HG03060 (cell line): Measurements from ENCODE around the gene BCL2.
A peak's percentile ranks its signal among the peaks of the same experiment; 100 is the strongest.
"Not testable (repeated sequence)": the region's sequence is repeated elsewhere in the genome, so short reads cannot be mapped to it uniquely, and the experiment has no call there.

ENCODE experiments used
- ATAC-seq: cut with Tn5 transposase; IDR thresholded peaks from one replicate; pipeline ENCODE4 v1.9.1; 2021; ENCODE audit warnings: low read depth, moderate number of reproducible peaks; ENCODE audit not compliant: unreplicated experiment

BCL2 gene

GRCh38 chr18:63237881-63238692 lies 81.5 kb downstream of the BCL2 start:
- ATAC-seq: no peak

DNA sequence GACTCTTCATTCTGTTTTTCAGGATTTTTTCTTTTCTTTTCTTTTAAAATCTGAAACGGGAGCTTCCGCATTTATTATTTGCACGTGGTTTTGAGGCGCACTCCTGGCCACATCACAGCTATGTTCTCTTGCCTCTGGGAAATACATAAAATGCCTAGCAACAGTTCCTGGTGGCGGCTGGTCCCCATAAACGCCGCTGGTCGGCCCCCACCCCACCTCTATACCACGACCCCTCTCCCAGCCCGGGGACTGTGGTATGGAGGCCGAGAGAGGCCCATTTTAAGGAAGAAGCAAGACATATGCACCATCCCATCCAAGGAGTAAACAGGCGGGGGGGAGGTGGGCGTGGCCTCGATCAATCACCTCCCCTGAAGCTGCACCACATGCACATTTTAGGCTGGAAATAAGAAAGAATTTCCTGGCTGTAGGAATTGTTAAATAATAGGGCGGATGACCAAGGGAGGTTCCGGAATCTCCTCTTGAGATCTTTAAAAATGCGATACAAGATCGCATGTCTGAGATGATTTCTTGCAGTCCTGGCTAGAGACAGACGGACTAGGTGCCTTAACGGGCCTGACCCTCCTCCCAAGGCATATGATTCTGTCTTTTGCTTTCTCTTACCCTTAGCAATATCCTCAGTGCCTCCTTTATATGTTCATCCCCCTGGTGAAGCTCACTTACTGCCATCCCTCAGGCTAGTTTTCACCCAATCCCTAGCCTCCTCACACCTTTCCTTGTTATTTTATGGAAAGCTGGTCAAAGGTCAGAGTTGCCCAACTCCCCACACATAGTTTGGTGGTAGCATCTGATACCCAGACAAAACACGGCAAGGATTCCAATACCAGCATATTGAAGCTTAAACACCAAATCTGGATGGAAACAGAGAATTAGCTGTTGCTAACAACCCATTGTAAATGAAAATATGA lies 82.4 kb downstream of the BCL2 start:
- no peak for ATAC-seq

DNA sequence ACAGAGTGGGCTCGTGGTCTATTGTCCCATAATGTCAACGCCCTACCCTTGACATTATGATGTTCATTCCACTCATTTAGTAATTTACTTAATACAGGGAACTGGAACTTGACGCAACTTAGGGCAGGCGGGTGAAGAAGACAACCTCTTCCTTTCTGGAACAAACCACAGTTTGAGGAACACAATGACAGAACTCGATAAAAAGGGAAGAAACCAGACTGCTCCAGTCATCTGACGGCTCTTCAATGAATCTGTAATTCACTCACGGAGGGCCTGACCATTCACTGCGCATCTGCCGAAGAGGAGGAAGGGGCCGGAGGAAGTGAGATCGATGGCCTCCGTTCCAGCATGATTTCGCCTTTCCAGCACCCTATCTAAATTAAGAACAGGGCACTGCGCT lies 83.2 kb downstream of the BCL2 start:
- ATAC-seq: no peak

GRCh38 chr18:63235920-63236319 lies 83.6 kb downstream of the BCL2 start:
- ATAC-seq: not testable (repeated sequence)

DNA sequence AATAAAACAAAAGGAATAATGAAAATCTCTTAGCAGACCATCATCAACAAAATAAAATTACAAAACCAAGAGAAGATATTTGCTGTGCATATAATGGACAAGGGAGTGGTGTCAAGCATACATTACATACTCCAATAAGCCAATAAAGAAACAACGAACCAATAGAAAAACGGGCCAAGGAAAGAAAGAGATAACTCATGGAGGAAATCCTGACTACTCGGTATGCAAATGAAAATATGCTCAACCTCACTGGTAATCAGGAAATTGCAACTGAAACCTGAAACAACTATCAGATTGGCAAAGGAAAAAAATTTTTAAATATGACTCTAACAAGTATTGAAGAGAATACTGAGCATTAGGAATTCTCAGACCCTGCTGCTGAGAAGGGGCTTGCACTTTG lies 84.7 kb downstream of the BCL2 start:
- no peak for ATAC-seq

- no peak for ATAC-seq
These were observed 85.1 kb downstream of the BCL2 start for GRCh38 chr18:63234432-63234831.

- no peak for ATAC-seq
These were observed 86.2 kb downstream of the BCL2 start for GRCh38 chr18:63233334-63233733.

DNA sequence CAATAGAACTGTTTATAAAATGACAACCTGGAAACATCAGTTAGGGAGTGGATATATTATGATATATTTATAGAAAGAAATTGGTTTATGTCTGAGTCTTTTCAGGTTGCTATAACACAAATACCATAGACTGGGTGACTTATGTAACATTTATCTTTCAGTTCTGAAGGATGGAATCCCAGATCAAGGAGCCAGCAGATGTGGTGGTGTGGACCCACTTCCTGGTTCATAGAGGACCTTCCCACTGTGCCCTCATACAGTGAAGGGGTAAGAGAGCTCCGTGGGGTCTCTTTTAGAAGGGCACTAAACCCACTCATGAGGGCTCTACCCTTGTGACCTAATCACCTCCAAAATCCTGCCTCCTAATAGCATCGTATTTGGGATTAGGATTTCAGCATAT lies 86.7 kb downstream of the BCL2 start:
- no peak for ATAC-seq

DNA sequence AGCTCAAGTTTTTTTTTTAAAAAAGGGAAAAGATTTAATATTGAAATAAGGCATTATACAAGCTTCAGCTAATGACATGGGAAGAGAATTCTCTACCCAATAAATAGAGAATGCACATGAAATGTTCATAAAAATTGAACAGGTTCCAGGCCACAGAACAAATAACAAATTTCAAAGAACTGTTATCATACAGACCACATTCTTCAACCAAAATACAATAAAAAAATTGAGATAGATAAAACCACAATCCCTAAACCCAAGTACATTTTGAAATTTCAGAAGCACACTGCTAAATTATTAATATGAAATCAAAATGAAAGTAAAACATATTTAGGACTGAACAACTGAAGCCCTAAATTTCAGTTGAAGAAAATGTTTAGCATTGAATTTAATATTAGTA lies 89.6 kb downstream of the BCL2 start:
- no peak for ATAC-seq

GRCh38 chr18:63225434-63225833 lies 94.1 kb downstream of the BCL2 start:
- no peak for ATAC-seq

DNA sequence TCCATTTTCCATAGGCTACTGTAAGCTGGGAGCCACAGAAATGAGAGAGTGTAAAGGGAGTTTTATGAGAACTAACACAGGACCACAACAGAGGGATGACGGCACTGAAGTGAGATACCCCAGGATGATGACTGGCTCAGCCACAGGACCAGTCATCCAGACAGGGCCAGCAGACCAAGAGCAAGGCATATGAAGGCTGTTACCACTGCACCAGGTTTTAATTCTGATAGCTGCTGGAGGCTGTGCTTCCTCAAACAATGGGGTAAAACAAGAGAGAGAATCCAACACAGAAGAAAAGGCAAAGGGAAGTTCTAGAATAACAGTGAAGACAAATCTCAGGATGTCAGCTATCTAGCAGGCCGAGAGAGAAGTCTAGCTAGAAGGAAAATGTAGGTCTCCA lies 94.9 kb downstream of the BCL2 start:
- no peak for ATAC-seq

DNA sequence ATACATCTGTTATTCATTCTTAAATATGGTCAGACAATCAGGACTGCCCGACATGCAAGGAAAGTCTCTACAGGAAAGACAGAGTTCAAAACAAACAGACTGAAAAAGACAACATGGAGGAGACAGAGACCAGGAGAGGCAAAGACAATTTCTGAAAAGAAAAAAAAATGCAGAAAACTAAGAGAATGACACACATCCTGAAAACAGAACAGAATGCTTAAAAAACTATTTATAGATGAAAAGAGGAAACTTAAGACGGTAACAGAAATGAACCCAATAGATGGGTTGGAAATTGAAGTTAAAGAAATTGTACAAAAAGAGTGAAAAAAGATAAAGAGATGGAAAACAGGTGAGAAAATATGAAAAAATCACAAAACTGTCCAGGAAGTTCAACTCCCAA lies 95.7 kb downstream of the BCL2 start:
- ATAC-seq: no peak

- no peak for ATAC-seq
These were observed 98.7 kb downstream of the BCL2 start for GRCh38 chr18:63220903-63221302.

DNA sequence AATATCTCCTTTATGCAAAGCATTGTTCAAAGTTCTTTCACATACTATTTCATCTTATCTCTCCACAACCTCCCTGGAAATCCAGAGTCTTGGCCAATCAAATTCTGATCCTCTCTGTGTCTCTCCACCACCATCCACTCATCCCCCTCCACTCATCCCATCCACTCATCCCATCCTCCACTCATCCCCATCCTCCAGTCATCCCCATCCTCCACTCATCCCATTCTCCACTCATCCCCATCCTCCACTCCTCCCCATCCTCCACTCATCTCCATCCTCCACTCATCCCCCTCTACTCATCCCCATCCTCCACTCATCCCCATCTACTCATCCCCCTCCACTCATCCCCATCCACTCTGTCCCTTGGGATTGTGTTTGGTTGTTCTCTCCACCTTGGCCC lies 101.1 kb downstream of the BCL2 start:
- no peak for ATAC-seq

DNA sequence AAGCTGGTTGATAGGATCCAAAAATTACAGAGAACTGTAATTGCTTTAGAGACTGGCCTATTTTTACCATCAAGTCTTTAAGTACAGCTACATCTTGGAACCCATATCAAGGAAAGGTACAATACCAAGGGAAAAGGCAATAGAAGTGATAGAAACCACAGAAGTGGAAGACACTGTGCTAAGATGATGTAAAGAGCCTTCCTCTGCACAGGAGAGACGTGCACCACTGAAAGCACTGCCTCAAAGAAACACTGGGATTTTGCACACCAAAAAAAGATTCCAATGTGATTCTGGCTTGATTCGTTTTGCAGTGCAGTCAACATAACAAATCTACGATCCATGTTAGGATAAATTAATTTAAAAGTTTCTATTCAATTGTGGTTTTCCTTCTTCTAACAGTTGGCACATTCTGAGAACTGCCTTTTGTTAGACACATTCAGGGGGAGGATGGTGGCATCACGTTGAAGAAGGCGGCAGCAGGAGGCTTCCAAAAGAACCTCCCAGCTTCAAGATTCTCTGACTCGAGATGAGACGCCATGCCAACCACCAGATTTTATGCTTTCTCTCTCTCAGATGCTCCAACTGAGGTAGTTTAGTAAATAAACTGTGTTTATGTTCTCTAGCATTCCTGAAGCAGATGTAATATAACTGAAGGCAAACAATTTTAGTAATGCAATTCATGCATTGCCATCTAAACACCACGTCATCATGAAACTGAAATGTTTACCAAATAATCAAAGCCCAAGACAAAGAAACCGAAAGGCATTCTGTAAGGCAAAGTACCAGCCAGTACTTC lies 102.9 kb downstream of the BCL2 start:
- ATAC-seq: peak; percentile 48

DNA sequence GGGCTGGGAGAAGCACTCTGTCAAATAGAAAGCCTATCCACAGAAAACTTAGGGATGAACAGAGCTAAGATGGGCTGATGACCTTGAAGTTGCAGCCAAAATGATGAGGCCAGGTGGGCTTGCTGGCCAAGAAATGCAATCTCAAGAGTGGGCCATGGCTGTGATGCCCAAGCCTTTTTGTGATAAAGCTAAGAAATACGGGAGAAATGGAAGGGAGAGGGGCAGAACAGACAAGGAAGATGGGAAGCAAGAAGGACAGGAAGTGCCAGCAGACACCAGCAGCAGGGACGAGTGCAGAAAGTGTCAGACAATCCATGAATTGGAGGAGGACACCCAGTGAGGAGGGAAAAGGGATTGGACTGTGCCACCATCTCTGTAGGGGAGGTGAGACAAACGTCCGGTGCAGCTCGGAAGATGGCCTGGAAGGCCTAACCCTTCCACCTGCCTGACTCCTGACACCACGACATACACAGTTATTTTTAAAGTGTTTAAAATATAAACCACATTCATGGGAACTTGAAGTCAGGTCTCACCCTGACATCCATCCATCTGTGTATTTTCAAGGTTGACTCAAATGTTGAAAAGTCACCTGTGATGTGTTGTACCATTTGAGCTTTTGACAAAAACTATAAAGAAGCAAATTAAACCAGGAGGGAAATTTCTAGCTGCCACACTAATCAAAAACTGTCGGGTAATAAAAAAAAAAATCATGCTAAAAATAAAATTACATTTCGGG lies 105.5 kb downstream of the BCL2 start:
- ATAC-seq: no peak

DNA sequence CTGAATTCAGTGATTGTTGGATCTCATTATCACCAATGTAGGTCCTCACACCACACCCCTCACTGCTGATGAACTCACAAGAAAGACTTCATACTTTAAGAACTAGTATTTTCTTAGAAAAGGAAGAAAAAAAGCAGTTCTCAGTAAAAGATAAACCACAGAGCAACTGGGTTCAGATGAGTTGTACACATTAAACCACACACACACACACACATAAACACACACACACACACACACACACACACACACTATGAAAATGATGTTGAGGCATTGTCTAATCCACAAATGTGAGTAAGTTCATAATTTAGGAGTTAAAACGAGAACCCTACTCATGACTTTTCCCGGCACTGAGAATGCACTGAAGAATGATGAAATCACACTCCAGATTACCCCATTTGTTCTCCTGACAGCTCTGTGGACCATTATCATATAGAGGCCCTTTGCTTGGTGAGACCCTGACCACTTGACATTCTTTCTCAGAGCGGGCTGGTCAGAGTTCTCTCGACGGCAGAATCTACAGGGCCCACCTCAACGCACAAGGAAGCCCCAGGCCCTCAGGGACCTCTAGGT lies 106.2 kb downstream of the BCL2 start:
- ATAC-seq: no peak

- ATAC-seq: no peak
These were observed 109.0 kb downstream of the BCL2 start for GRCh38 chr18:63210521-63210920.

DNA sequence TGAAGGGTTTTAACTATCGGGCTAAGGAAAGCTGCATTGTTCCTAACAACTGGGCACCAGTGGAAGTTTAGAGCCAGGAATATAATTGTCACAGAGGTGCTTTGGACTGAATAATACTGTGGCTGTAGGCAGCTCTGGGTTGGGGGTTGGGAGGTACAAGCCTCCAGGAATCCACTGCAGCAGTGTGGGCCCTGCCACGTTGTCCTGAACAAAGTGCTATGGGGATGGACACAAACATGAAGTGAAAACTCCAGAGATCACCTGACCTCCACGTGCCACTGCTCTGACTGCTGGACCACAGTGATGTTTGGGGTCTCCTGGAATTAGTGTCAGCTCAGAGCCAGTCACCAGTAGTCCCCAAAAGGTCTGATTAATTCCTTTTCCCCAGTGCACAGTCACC lies 110.9 kb downstream of the BCL2 start:
- no peak for ATAC-seq

DNA sequence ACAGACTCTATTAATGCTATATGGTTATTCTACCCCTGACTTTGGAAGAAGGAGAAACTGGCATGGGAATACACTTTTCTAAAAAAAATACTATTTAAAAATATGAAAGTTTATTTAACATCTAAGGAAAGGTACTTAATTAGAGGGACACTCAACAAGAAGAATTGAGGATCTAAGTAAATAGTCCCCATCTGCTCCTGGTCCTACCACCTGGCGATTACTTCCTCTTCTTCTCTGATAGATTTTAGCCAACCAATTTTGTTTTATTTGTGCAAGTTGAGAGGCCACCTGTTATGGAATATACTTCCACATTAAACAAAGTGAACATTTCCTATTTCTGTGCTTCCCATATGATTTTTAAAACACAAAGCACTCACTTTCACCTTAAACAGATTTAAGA lies 111.7 kb downstream of the BCL2 start:
- ATAC-seq: no peak
